HEK293T (cell line): ENCODE data around the gene NFKBIA.

Experiments
- ARNT ChIP-seq: fragments of 450-650 bp; IDR thresholded peaks from 2 replicates; pipeline ENCODE4 v1.6.1; 2017; ENCODE audit warnings: mild to moderate bottlenecking
- BHLHE40 ChIP-seq: fragments of 450-650 bp; IDR thresholded peaks from 2 replicates; pipeline ENCODE4 v1.6.1; 2016; ENCODE audit warnings: mild to moderate bottlenecking, moderate library complexity, borderline replicate concordance
- CTBP1 ChIP-seq: fragments of 450-650 bp; IDR thresholded peaks from 2 replicates; pipeline ENCODE4 v1.6.1; 2016; ENCODE audit warnings: borderline replicate concordance
- FOXM1 ChIP-seq: fragments of 450-650 bp; IDR thresholded peaks from 2 replicates; pipeline ENCODE4 v1.6.1; 2017; ENCODE audit warnings: mild to moderate bottlenecking, borderline replicate concordance
- L3MBTL2 ChIP-seq: fragments of 450-650 bp; conservative IDR thresholded peaks from 2 replicates; pipeline ENCODE4 v1.6.1; 2016; ENCODE audit warnings: mild to moderate bottlenecking
- NFRKB ChIP-seq: fragments of 450-650 bp; IDR thresholded peaks from 2 replicates; pipeline ENCODE4 v1.6.1; 2016; ENCODE audit warnings: mild to moderate bottlenecking, moderate library complexity
- PKNOX1 ChIP-seq: fragments of 450-650 bp; IDR thresholded peaks from 2 replicates; pipeline ENCODE4 v1.6.1; 2016
- SUZ12 ChIP-seq: fragments of 450-650 bp; IDR thresholded peaks from 2 replicates; pipeline ENCODE4 v1.6.1; 2016; ENCODE audit warnings: mild to moderate bottlenecking

GRCh38 chr14:35423621-35424020 lies 19.1 kb upstream of the NFKBIA start:
- TF ChIP-seq BHLHE40 (no peak), L3MBTL2 (no peak), CTBP1 (no peak), NFRKB (no peak), PKNOX1 (no peak), ARNT (no peak), SUZ12 (no peak), FOXM1 (no peak)
